ENCODE results near the gene ELL2.

The ELL2 gene

GRCh38 chr5:95922798-95923197 is 38.9 kb downstream of the ELL2 start:
- no peak for TF ChIP-seq CTCF (IDR thresholded peaks at IDR 0.05; ENCODE audit: low read depth, low read length)
- H3K4me3 ChIP-seq (ENCODE audit: low read depth, low read length), result no peak overlapping the region

- TF ChIP-seq CTCF (IDR thresholded peaks at IDR 0.05; ENCODE audit: low read depth, low read length), result no peak
- no peak overlapping the region for H3K4me3 ChIP-seq (ENCODE audit: low read depth, low read length)
Measured at GRCh38 chr5:95921501-95921900, 40.1 kb downstream of the ELL2 start.

GRCh38 chr5:95920822-95921221 is 40.8 kb downstream of the ELL2 start:
- TF ChIP-seq CTCF (IDR thresholded peaks at IDR 0.05; ENCODE audit: low read depth, low read length), result no peak
- H3K4me3 ChIP-seq (ENCODE audit: low read depth, low read length), result no peak overlapping the region

- no peak for TF ChIP-seq CTCF (IDR thresholded peaks at IDR 0.05; ENCODE audit: low read depth, low read length)
- no peak overlapping the region for H3K4me3 ChIP-seq (ENCODE audit: low read depth, low read length)
Measured at GRCh38 chr5:95919658-95920057, 42.0 kb downstream of the ELL2 start.

GRCh38 chr5:95918421-95919006 is 43.1 kb downstream of the ELL2 start:
- no peak overlapping the region for H3K4me3 ChIP-seq (ENCODE audit: low read depth, low read length)
- no peak for TF ChIP-seq CTCF (IDR thresholded peaks at IDR 0.05; ENCODE audit: low read depth, low read length)

GRCh38 chr5:95917207-95917606 is 44.4 kb downstream of the ELL2 start:
- no peak overlapping the region for H3K4me3 ChIP-seq (ENCODE audit: low read depth, low read length)
- TF ChIP-seq CTCF (IDR thresholded peaks at IDR 0.05; ENCODE audit: low read depth, low read length), result no peak

- no peak for TF ChIP-seq CTCF (IDR thresholded peaks at IDR 0.05; ENCODE audit: low read depth, low read length)
- no peak overlapping the region for H3K4me3 ChIP-seq (ENCODE audit: low read depth, low read length)
Measured at GRCh38 chr5:95916687-95917085, 45.0 kb downstream of the ELL2 start.

Data from WI38 (cell line).